Stomach (tissue), 4 donors: ENCODE data around the gene NLRC5.

Experiments used
- POLR2A ChIP-seq, 4 donors: fragments of 450-650 bp; IDR thresholded peaks; one replicate each; pipeline ENCODE4 v1.6.1; 2016; ENCODE audit warnings: antibody characterized with exemption in 4 of 4, control low read depth in 2 of 4, mild to moderate bottlenecking in 1 of 4, moderate library complexity in 1 of 4
- TF ChIP-seq, protein P1 (sequence below), 7 experiments: fragments of 450-650 bp in 4 of 7; fragments of 200-600 bp in 3 of 7; sonication (generic) in 3 of 7; IDR thresholded peaks; one replicate each; pipeline ENCODE4 v1.5.1; 2016 to 2019; ENCODE audit warnings: antibody characterized with exemption in 7 of 7, control low read depth in 2 of 7, mild to moderate bottlenecking in 1 of 7

DNA sequence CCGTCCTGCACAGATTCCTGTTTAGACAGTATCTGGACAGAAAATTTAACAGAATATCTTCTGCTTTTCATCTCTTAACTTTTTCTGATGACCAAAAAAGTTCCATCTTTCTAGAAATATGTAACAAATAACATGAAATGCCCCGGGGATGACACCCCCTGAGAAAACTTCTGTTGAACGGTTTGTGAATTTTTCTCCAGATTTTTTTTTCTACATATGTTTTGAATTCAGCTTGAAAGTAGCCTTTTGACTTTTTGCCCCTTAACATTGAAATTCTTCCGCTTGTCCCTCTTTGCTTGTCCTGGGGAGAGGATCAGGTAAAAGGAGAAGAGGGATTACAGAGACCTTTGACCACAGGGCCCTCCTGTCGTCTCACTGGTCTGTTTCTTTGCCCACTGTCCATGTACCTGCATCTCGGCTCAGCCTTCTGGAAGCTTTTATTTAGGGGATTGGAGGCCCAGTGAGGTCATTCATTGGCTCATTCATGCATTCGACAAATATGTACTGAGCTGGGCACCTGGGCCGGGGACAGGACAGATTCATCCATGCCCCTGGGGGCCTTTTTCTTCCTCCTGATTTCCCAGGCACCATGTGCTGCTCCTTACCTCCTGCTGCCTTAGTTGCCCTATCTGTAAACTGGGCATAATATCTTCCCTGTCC is 83.4 kb downstream of the NLRC5 start:
- TF ChIP-seq POLR2A (IDR thresholded peaks at IDR 0.05), result no peak
- TF ChIP-seq, protein P1, sequence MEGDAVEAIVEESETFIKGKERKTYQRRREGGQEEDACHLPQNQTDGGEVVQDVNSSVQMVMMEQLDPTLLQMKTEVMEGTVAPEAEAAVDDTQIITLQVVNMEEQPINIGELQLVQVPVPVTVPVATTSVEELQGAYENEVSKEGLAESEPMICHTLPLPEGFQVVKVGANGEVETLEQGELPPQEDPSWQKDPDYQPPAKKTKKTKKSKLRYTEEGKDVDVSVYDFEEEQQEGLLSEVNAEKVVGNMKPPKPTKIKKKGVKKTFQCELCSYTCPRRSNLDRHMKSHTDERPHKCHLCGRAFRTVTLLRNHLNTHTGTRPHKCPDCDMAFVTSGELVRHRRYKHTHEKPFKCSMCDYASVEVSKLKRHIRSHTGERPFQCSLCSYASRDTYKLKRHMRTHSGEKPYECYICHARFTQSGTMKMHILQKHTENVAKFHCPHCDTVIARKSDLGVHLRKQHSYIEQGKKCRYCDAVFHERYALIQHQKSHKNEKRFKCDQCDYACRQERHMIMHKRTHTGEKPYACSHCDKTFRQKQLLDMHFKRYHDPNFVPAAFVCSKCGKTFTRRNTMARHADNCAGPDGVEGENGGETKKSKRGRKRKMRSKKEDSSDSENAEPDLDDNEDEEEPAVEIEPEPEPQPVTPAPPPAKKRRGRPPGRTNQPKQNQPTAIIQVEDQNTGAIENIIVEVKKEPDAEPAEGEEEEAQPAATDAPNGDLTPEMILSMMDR (IDR thresholded peaks at IDR 0.05), result no peak
